ENCODE results near the gene UPK1B.

The UPK1B gene

DNA sequence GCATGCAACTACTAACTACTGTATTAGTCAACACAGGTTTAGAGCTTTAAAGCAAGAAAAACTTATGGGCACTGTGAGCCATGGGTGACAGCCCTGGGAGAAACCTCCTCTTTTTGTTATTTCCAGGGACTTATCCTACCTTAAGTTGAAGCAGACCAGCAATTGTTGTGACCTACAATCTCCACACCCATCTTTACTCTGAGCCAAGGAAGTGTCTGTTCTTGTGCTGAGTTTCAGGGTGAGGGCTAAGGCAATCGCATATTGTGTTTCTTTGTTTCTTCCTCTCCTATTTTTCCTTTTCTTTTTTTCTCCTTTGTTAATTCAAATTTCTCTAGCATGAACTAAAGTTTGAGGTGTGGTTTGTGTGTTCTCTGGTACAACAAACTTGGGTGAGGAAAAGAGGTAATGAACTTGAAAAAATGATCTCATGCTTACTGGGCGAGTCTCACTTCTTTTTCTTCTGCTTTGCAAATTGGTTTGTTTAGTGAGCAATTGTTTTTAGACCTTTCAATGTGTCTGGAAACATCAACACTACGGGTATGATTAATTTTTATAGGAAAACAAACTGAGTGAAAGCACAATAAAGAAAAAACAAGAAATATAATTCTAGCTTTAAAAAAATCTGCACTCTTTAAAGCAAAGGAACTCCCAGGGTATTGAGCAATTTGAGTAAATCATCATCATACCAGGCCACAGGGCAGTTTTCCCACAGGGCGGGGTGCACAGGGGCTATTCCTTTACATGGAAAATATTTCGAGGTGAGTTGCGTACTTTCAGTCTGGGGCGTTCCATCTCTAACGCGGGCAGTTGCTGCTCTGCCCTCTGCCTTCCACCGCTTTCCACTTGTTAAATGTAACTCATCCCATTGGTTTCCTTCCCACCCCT is 2.7 kb downstream of the UPK1B start:
- DNase-seq (ENCODE audit: low read depth in 4 of 4, low spot score in 1 of 4), result no peak

DNA sequence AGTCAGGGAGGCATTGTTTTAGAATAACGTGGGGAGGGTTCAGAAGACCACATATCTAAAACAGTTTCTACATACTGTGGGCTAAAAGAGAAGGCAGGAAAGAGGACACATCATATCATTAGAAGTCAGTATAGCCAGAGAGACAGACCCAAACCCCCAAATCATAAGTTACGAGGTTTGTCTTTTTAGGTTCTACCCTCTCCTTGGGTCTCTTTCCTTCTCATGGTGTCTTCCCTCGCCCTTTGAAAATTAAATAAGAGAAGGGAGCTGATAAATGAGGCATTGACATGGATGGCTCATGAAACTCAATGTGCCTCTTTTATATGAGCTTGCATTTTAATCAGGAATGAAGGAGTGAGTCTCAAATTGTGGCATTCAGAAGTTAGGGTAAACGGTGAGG is 3.4 kb downstream of the UPK1B start:
- DNase-seq (ENCODE audit: low read depth in 4 of 4, low spot score in 1 of 4), result no peak

DNA sequence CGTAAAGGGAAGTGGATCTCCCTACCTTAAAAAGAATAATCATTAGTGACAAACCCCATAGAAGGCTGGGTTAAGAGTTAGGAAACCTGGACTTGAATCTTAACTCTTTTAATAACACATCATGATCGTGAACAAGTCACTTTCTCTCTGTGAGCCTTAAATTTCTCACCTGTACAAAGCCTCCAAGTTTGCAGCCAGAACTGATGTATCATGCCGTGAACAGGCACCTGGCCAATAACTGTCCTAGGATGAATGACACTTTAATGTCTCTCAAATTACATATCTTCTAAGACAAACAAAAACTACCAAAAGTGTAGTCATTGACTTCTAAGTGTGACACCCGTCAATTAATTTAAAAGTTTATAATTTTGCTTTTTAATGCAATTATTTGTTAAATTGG is 3.9 kb downstream of the UPK1B start:
- no peak for DNase-seq (ENCODE audit: low read depth in 4 of 4, low spot score in 1 of 4)

DNA sequence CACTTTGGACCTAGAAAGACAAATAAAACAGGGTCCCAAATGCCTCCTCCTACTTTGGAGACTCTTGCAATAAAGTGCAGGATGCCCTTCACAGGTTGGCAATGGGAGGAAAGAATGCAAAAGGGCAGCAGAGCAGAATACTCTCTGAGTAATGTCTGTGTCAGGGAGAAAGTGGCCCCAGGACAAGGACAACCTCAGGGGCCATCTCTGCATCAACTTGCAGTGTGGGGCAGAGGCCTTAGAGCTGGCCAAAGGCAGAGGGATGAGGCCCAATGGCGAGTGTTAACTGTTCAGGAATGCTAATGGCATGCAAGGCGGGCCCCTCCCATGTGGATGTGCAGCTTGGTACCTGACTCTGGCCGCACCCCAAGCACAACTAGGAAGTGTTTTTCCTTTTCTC is 8.4 kb downstream of the UPK1B start:
- no peak for DNase-seq (ENCODE audit: low read depth in 4 of 4, low spot score in 1 of 4)

DNA sequence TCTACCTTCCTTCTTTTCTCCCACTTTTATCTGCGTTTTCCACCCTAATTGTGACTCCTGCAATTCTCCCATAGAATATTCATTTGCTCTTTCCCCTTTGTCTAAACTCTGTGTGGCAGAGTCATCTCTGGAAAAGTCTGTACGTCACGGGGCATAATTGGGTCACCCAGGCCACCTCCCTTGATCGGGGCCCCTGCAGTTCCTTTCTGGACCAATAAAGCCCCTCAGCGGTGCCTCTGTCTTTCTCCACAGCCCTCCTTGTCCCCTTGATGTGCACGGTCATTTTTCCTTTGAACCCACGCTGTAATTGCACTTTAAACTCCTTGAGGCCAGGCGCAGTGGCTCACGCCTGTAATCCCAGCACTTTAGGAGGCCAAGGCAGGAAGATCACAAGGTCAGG is 10.7 kb downstream of the UPK1B start:
- DNase-seq (ENCODE audit: low read depth in 4 of 4, low spot score in 1 of 4), result no peak

DNA sequence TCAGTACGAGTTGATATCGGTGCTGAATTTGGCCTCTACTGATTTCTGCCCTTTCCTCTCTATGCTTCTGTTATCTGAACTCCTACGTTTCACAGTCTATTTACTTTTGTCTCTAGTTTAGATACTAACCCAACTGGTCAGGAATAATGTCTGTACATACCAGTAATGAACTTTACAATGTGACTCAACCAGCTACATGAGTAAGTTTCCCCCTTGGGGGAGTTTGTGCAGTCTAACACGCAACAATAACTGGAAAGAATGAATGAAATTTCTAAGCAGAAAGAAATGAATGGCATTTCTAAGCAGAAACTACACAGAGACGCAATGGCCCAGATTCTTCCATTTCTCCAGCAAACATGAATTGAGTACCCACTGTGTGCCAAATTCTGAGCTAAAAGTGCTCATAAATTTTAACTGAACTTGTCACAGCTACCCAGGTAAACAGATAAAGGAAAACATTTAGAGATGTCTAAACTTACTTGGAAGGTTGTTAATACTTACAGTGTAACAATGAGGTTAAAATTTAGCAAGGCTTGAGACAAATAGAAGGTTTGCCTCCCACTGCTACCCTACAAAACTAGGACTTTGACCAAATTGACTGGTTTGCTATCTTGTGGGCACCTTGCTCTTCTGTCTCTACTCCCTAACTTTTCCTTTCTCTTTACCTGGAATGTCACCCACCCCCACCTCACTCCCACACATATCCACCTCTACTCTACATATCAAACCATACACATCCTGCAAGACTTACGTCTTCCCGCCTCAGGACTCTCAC is 11.6 kb downstream of the UPK1B start:
- DNase-seq (ENCODE audit: low read depth in 4 of 4, low spot score in 1 of 4), result no peak

DNA sequence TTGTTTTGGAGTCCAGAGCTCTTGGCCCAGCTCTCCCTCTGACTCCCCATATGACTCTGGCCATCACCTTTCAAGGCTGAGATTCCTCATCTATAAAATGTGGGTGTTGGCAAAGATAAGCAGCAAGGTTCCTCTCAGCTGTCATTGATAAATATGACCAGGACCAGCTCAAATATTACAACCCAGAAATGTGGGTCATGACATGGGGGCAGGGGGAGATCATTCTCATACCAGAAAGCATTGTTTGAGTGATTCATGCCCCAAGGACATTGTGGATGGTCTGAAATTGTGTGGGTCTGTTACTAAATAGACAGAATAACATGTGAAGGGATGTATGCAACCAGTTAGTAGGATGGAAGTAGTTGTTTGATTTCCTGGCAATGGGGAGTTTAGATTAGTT is 13.9 kb downstream of the UPK1B start:
- DNase-seq (ENCODE audit: low read depth in 4 of 4, low spot score in 1 of 4), result no peak

DNA sequence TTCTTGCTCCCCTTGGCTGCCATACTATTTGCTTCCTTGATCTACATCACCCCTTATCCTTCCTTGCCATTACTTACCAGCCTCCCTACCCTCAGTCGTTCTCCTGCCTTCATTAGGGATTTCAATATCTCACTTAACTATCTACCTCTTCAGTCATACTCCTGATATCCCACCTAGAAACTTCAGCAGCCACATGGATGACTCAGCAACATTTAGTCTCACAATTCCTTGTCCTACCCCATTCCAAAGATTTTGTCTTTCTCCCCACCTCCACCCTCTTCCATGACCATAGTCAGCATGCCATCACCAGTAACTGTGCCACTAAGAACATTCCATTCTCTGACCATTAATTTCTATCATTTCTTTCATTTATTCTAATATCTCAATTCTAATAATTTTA is 18.4 kb downstream of the UPK1B start:
- DNase-seq (ENCODE audit: low read depth in 4 of 4, low spot score in 1 of 4), result no peak

DNA sequence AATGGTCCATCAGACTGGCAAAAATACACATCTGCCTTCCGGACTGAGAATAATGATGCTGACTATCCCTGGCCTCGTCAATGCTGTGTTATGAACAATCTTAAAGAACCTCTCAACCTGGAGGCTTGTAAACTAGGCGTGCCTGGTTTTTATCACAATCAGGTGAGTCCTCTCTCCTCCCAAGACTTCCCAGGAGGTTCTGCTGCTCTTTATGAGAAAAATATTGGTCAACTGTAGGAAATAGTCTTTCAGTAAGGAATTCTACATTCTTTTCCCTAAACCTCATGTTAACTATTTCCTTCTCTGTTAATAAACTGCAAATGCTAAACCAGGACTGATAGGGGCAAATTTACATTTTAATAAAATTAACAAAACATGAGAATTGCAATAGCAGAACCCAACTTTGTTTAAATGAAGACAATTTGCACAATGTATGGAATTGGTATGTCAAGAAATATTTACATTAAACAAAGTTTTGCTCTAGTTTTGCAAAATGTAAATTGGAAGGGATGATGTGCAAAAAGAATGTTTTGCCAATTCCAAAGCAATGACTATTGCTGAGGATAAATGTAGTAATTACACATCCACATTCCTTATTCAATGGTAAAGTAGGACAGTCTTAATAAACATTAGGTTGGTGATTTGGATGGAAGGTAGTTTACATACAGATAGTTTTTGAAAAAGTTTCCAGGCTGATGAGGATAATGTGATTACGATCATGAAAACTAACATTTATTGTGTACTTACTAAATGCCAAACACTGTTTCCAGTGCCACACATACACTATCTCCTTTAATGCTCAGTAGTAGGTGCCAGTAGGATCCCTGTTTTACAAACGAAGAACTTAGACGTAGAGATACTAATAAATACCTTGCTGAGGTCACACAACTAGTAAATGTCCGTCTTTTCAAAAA is 21.1 kb downstream of the UPK1B start:
- no peak for DNase-seq (ENCODE audit: low read depth in 4 of 4, low spot score in 1 of 4)

DNA sequence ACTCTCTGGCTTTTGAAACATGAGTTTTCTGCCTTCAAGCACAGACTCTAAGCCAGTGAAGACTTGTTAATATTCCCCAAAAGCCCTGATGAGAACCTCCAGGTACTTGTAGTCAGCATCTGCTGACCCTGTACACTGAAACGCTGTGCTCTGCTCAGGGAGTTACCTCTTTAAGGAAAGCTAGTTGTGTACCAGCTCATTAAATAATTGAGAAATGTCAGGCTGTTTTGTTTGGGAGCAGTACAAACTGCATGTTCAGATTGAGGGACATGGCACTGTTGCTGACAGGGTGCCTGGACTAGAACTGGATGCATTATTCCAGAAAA is 21.7 kb downstream of the UPK1B start:
- DNase-seq (ENCODE audit: low read depth in 4 of 4, low spot score in 1 of 4), result no peak

DNA sequence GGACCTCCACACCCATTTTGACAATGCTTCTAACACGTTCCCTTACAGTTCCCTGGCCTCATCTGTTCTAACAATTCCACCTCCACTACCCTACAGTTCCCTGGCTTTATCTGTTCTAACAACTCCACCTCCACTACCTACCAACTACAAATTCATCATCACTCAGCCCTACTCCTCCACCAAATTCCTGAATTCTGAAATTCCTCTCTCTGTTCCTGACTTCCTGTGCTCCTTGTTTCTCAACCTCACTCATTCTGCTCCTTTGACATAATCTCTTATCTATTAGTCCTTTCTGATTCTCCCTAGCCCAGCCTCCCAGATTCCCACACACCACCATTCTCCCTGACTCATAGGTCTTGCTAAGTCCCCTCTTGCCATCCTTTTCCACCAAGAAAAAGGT is 22.5 kb downstream of the UPK1B start:
- DNase-seq (ENCODE audit: low read depth in 4 of 4, low spot score in 1 of 4), result no peak

DNA sequence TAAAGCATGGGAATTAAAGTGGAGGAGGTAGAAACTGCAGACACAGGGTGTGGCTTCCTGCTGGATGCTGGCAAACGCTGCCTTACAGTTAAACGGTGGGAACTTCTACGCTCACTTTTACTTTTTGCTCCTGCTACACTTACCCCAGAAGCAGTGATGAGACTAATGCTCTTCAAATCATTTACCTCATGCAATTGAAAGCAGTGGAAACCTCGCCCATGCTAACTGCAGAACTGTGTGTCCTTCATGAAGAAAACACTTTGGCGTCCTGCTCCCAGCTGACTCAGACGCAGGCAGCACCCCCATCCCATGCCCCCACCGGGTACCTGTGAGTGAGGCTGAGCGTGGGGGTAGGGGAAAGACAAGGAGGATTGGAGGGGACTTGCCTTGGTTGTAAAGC is 31.8 kb downstream of the UPK1B start:
- no peak for DNase-seq (ENCODE audit: low read depth in 4 of 4, low spot score in 1 of 4)

DNA sequence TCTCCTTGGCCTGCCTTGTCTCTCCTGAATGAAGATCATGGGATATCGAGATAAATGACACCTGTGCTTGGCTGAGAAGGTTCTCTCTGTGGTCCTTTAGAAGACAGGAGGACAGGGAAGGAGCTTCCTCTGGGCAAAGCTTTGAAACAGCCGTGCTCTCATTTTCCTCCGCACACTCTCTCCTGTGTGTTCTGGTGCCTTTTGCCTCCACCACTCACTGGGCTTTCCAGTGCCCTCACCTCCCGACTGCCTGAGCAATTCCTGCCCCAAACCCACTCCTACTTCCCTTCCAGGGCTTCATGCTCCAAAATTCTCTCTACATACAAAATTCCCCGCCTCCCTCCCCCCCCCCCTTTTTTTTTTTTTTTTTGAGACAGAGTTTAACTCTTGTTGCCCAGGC is 32.3 kb downstream of the UPK1B start:
- DNase-seq (ENCODE audit: low read depth in 4 of 4, low spot score in 1 of 4), result no peak

DNA sequence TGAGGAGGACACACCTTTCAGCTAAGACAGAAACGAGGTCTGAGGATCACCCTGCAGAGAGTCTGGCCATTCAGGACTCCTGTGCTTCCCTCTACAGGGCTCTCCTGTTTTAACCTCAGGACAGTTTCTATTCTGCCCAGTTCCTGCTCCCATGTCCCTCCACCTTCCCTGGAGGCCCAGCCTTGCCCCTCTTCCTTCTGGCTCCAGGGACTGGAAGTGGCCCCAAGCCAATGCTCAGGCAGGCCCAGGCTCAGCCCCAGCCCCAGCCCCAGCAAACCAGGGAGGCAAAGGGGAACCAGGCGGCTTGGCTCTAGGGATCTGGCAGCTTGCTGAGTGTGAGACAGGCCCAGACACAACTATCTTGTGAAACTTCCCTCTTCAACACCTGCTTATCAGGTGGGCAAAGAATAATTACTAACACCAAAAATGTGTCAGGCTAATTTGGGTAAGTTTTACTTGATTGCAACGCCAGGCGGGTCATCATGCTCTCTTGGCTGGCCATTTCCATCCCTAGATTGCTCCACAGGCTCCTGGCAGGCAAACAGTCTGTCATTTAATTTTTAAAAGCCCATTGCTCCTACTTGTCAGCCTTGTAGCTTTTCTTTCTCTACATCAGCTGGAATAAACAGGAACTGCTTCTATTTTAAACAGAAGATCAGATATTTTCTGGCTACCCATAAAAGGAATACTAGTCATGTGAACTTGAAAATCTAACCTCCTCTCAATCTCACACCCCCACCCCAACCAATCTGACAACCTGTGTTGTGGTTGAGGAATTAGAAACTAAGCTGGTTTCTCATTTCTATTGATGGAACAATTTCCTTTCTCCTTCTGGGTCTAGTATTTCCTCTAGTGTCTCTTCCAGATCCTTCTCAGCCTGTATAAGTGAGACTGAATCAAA is 33.5 kb downstream of the UPK1B start:
- no peak for DNase-seq (ENCODE audit: low read depth in 4 of 4, low spot score in 1 of 4)

DNA sequence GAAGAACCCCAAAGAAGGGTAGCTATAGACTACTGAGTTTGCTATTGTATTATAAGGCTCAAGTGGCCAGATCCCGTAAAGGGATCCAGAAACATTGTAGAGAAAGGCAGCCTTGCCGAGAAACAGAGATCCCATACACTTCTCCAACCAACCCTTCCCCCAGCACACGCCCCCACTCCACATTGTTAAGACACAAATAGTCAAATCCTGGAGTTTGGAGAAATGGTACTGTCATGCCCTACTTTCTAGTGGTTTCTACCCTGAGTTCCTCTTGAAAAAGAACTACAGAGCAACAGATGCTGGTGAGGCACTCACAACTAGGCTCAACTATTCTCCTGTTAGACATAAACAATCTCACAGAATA is 34.1 kb downstream of the UPK1B start:
- no peak for DNase-seq (ENCODE audit: low read depth in 4 of 4, low spot score in 1 of 4)

DNA sequence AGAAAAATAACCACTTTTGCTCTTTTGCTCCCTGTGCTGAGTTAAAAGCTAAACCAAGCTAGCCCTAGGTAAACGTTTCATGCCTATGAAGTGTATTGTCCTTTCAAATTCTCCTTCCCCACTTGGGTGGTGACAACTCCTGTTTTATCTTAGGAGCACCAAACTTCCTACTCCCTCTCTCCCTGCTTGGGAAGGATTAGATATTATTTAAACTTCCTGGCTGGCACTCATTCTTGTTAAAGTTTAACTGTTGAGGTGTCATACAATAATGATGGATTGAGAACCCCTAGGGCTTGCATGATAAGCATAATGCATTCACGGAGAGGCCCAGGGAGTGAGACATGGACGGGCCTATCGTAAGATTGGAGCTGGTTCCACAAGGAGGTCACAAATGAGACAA is 37.8 kb downstream of the UPK1B start:
- no peak for DNase-seq (ENCODE audit: low read depth in 4 of 4, low spot score in 1 of 4)

DNA sequence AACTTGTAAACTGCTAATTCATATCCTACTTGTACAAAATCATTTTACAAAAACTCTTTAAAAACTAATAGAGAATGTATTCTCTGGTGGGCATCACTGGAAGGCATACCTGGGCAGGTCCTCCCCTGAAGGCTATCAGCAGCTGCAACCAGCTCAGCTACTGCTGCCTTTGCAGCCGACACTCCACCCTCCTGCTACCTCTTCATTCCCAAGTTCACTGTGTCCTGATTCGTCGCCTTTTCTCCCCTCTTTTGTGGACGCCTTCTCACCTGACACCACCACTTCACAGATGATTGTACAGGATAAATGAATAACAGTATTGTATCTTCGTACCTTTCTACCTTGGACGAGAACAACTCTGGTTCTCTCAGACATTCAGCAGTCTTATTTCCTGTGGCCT is 38.4 kb downstream of the UPK1B start:
- DNase-seq (ENCODE audit: low read depth in 4 of 4, low spot score in 1 of 4), result no peak

DNA sequence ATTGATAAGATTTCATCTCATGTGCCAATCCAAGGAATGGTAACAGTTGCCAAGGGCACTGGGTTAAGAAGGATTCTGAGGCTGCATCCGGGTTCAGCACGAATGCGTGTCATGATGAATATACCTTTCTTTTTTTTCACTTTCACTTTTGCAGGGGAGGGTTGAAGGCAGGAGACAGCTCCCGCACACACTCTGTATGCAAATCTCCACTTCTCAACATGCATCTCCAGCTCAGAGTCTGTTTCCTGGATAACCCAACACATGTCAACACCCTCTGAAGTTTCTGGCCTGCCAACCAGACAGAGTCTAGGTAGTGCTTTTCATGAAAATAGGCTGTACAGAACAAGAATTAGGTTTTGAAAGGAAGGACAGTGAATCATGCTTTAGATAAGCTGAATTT is 45.7 kb downstream of the UPK1B start:
- peak in 1 of 4 experiments; percentile 19 for DNase-seq (ENCODE audit: low read depth in 4 of 4, low spot score in 1 of 4)

DNA sequence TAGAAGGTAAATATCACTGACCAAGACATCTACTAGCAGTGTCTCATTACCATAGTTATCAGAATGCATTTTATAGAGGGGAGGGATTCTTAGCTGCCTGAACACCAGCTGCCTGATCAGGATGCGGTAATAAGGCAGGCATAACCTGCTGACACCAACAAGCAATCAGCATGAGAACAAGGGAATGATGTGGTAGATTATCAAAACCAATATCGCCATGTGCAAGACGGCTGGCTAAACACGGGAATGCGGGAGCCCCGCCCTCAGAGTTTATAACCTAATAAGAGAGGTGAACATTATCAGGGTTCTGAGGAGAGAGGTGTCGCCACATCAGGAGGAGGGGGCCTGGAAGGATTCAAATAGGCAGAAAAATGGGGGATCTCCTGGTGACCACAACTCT is 46.8 kb downstream of the UPK1B start:
- DNase-seq (ENCODE audit: low read depth in 4 of 4, low spot score in 1 of 4), result no peak

DNA sequence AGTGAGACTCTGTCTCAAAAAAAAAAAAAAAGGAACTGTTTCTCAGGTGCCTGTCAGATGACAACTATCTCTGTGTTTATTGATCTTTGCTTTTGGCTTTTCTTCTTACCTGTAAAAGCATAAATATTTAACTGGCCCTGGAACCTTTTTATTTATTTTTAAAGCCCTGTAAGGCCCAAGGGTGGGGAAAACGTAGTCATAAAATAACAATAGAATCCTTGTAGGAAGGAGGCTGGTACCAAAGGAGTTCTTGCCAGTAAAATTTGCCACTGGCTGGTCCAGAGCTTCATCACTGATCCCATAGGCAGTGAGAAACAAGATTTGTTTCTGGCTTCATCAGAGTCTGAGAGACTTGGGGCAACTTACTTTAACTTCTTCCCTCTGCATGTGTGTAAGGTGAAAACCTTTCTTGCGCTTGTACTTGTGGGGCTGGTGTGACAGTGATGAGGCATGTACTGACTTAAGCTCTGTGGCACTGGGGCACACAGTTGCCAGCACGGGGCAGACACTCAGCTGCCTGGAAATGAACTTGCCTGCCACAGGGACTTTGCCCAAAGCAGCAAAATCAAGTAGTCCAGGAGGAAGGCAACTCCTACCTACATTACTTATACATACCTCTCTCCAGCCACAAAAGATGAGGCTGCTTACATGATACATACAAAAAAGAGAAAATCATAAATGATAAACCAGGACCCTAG is 47.7 kb downstream of the UPK1B start:
- no peak for DNase-seq (ENCODE audit: low read depth in 4 of 4, low spot score in 1 of 4)
